Kidney (tissue), 14 donors: ENCODE data around the gene LRRC3C. TPM values are rescaled to one million over a fixed set of nuclear protein-coding genes. Genes with fewer than 3 reads are reported as not detected.

ENCODE experiments used
- DNase-seq, 5 donors: peaks; one replicate each; pipeline ENCODE4 v3.0.0-alpha.2; 2013 to 2020
- FAIRE-seq: peaks from 2 replicates; lab custom pipeline; 2012; peaks lifted over from hg19 to GRCh38; lab: Jason Lieb, UNC
- H3K27ac ChIP-seq, 2 donors: one replicate each; pipeline ENCODE4 v1.7.0; 2013; ENCODE audit warnings: low read depth in 2 of 2, low read length in 2 of 2, inconsistent platforms in 1 of 2
- H3K27me3 ChIP-seq: one replicate; pipeline ENCODE4 v1.7.1; 2013; ENCODE audit warnings: low read length, inconsistent platforms; ENCODE audit not compliant: control insufficient read depth, insufficient read depth
- H3K36me3 ChIP-seq, 3 donors: one replicate each; pipeline versions ENCODE4 v1.7.0 to v1.7.1; 2013; ENCODE audit warnings: low read length in 3 of 3, control low read depth in 1 of 3, inconsistent platforms in 1 of 3; ENCODE audit not compliant: insufficient read depth in 3 of 3, control insufficient read depth in 2 of 3
- H3K4me1 ChIP-seq, 3 donors: one replicate each; pipeline versions ENCODE4 v1.7.0 to v1.7.1; 2013; ENCODE audit warnings: low read length in 3 of 3, inconsistent platforms in 1 of 3, low read depth in 1 of 3; ENCODE audit not compliant: control insufficient read depth in 2 of 3, insufficient read depth in 2 of 3
- H3K4me3 ChIP-seq, 3 donors: one replicate each; pipeline versions ENCODE4 v1.7.0 to v1.8.1; 2013; ENCODE audit warnings: low read length in 3 of 3, control low read depth in 1 of 3, inconsistent platforms in 1 of 3
- H3K9ac ChIP-seq, 3 donors: one replicate each; pipeline versions ENCODE4 v1.7.0 to v1.7.1; 2013; ENCODE audit warnings: low read length in 3 of 3, control low read depth in 1 of 3, inconsistent platforms in 1 of 3
- H3K9me3 ChIP-seq, 3 donors: one replicate each; pipeline versions ENCODE4 v1.7.0 to v1.7.1; 2013; ENCODE audit warnings: low read length in 3 of 3, control low read depth in 1 of 3, inconsistent platforms in 1 of 3; ENCODE audit not compliant: control insufficient read depth in 2 of 3, insufficient read depth in 1 of 3
- intact Hi-C: fragments of 100-400 bp; cut with DNase I; formaldehyde crosslinking; loops from one replicate; pipeline ENCODE4 v1.11.1; 2022
- polyA plus RNA-seq: library from polyadenylated mRNA; stranded (reverse); fragments of 350-450 nt; fragmentation: Illumina TruSeq; extraction: RNeasy Lipid Tissue Mini Kit (QIAGEN cat#74804); gene quantifications from one replicate; pipeline ENCODE4 v1.2.3, GENCODE V29; 2014; ENCODE audit warnings: low read depth, low replicate concordance; ENCODE audit not compliant: insufficient read depth
- total RNA-seq: library from RNA; stranded (reverse); fragmentation: NEBNext Ultra II Directional; extraction: Animal tissue kit (Norgen Biotek cat#: 25700); gene quantifications from one replicate; pipeline ENCODE4 v1.2.1, GENCODE V29; 2021
- TF ChIP-seq, protein P1 (sequence below): IDR thresholded peaks from 3 replicates; pipeline ENCODE4 v1.5.1; 2012; ENCODE audit warnings: mild to moderate bottlenecking, moderate library complexity, borderline replicate concordance; ENCODE audit not compliant: insufficient read depth; ENCODE audit errors: extremely low read depth
- donor health status: control.
- donor health status: control.
- donor health status: control.
- donor health status: control.
- donor health status: control.
- donor health status: DM: yes; HTN: yes; CAD: no.
- donor health status: Normal renal cell carcinoma (clear cell type).

The LRRC3C gene
- total and polyA plus RNA-seq, 2 donors from 2014 or later, result not detected

DNA sequence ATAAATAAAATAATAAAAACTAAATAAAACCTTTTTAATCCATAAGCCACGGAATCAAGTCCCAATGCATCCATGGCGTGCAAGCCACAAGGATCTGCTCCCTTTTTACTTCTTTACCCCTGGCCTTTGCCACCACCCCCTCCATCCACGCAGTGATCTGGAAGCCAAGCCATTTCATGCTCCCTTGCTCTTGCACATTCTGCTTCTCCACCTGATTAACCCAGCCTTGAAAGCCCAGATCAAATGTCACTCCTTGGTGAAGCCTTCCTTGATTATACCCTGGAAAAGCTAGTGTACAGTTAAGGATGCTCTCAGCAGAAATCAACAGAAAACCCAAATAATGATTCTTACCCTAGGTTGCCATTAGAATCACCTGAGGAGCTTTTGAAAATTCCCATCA lies 9.9 kb downstream of the LRRC3C start:
- TF ChIP-seq, protein P1, sequence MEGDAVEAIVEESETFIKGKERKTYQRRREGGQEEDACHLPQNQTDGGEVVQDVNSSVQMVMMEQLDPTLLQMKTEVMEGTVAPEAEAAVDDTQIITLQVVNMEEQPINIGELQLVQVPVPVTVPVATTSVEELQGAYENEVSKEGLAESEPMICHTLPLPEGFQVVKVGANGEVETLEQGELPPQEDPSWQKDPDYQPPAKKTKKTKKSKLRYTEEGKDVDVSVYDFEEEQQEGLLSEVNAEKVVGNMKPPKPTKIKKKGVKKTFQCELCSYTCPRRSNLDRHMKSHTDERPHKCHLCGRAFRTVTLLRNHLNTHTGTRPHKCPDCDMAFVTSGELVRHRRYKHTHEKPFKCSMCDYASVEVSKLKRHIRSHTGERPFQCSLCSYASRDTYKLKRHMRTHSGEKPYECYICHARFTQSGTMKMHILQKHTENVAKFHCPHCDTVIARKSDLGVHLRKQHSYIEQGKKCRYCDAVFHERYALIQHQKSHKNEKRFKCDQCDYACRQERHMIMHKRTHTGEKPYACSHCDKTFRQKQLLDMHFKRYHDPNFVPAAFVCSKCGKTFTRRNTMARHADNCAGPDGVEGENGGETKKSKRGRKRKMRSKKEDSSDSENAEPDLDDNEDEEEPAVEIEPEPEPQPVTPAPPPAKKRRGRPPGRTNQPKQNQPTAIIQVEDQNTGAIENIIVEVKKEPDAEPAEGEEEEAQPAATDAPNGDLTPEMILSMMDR, result no peak
- H3K27me3 ChIP-seq, result no peaks in the 10 kb centered on the region
- H3K4me1 ChIP-seq, result peaks cover 0 to 5% (median 0%) of the 10 kb centered on the region in 3 donors
- H3K27ac ChIP-seq, result no peak overlapping the region
- no peak overlapping the region for H3K4me3 ChIP-seq
- intact Hi-C loops, result no loop called here
- no peak overlapping the region for H3K9ac ChIP-seq
- H3K9me3 ChIP-seq, result no peaks in the 10 kb centered on the region
- no peak for FAIRE-seq
- peak in 4 of 5 donors; percentile 69 to 89 (median 82) for DNase-seq
- no peaks in the 10 kb centered on the region for H3K36me3 ChIP-seq

DNA sequence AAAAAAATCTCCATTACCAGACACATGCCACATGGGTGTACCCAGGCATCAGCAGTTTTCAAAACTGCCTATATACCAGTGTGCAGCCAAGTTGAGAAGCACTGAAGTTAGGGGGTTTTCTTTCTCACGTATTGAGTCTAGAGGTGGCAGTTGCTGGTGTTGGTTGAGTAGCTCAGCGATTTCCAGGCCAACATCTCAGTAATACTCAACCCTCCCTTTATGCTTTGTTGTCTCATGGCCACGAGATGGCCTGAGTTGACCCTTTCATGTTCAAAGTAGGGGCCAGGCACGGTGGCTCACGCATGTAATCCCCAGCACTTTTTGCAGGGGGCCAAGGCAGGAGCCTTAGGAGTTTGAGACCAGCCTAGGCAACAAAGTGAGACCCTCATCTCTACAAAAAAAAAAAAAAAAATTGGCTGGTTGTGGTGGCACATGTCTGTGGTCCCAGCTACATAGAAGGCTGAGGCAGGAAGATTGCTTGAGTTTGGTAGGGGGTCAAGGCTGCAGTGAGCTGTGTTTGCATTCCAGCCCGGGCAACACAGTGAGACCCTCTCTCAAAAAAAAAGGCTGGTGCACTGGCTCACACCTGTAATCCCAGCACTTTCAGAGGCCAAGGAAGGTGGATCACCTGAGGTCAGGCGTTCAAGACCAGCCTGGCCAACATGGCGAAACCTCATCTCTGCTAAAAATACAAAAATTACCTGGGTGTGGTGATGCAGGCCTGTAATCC lies 10.8 kb downstream of the LRRC3C start:
- intact Hi-C loops, result no loop called here
- H3K27ac ChIP-seq, result no peak overlapping the region
- DNase-seq, result peak in 2 of 5 donors; percentile 48 to 54
- TF ChIP-seq, protein P1, result no peak
- no peak overlapping the region for H3K4me3 ChIP-seq
- H3K27me3 ChIP-seq, result no peaks in the 10 kb centered on the region
- no peak for FAIRE-seq
- H3K36me3 ChIP-seq, result no peaks in the 10 kb centered on the region
- H3K9me3 ChIP-seq, result no peaks in the 10 kb centered on the region
- H3K4me1 ChIP-seq, result peaks cover 0 to 5% (median 0%) of the 10 kb centered on the region in 3 donors
- H3K9ac ChIP-seq, result no peak overlapping the region

DNA sequence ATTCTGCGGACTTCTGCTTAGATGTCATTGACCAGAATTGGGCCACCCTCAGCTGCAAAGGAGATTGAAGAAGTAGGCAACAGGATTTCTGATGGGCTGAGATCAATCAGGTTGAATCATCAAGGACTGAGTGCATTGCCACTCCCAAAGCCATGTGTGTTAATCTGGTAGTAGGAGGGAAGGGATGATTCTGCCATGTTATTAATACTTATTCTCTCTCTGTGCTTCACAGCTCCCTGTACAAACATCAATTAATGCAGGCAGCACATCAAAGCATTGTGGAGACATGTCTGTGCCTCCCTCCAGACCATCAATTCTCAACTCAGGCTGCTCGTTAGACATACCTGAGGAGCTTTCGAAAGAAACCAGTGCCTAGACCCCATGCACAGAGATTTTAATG lies 11.6 kb downstream of the LRRC3C start:
- no peaks in the 10 kb centered on the region for H3K9me3 ChIP-seq
- H3K4me1 ChIP-seq, result peaks cover 0 to 5% (median 0%) of the 10 kb centered on the region in 3 donors
- TF ChIP-seq, protein P1, result no peak
- intact Hi-C loops, result no loop called here
- FAIRE-seq, result no peak
- peak in 3 of 5 donors; percentile 48 to 78 (median 74) for DNase-seq
- H3K27me3 ChIP-seq, result no peaks in the 10 kb centered on the region
- H3K4me3 ChIP-seq, result no peak overlapping the region
- H3K9ac ChIP-seq, result no peak overlapping the region
- no peaks in the 10 kb centered on the region for H3K36me3 ChIP-seq
- no peak overlapping the region for H3K27ac ChIP-seq
